Left ventricle myocardium inferior (tissue), 1 donor: ENCODE results near the gene PCBP1. TPM values are rescaled to one million over a fixed set of nuclear protein-coding genes. Genes with fewer than 3 reads are reported as not detected.

Experiments used
- DNase-seq: peaks from one replicate; pipeline ENCODE4 v3.0.0-alpha.2; 2020
- H3K27ac ChIP-seq: fragments of 200-600 bp; replicated peaks from 2 replicates; pipeline ENCODE4 v1.8.0; 2021
- H3K27me3 ChIP-seq: fragments of 200-600 bp; 2 replicates; pipeline ENCODE4 v1.8.0; 2021; ENCODE audit warnings: low read depth
- H3K36me3 ChIP-seq: fragments of 200-600 bp; 2 replicates; pipeline ENCODE4 v1.8.0; 2021
- H3K4me1 ChIP-seq: fragments of 200-600 bp; 2 replicates; pipeline ENCODE4 v1.8.0; 2021
- H3K4me3 ChIP-seq: fragments of 200-600 bp; 2 replicates; pipeline ENCODE4 v1.8.0; 2021; ENCODE audit warnings: mild to moderate bottlenecking, moderate library complexity
- H3K9me3 ChIP-seq: fragments of 200-600 bp; replicated peaks from 2 replicates; pipeline ENCODE4 v1.8.0; 2021
- intact Hi-C: fragments of 100-400 bp; cut with micrococcal nuclease; formaldehyde crosslinking; loops from one replicate; pipeline ENCODE4 v1.11.0; 2022
- total RNA-seq: library from RNA; stranded (reverse); fragmentation: NEBNext Ultra II Directional; extraction: Animal tissue kit (Norgen Biotek cat#: 25700); gene quantifications from one replicate; pipeline ENCODE4 v1.2.1, GENCODE V29; 2021
- TF ChIP-seq, protein P1 (sequence below): fragments of 200-600 bp; IDR thresholded peaks from 2 replicates; pipeline ENCODE4 v1.8.0; 2021; ENCODE audit warnings: antibody characterized with exemption, mild to moderate bottlenecking, borderline replicate concordance
- donor health status: DM: no; HTN: yes; CAD: no; lungs with severe emphysema.

Gene PCBP1
- total RNA-seq, 1 donor from 2014 or later, result 205 TPM

GRCh38 chr2:70115646-70116442 is 28.6 kb downstream of the PCBP1 start:
- Histone ChIP-seq H3K36me3 (no peaks in the 10 kb centered on the region), H3K9me3 (no peaks in the 10 kb centered on the region), H3K27ac (peak overlapping the region; percentile 84), H3K4me3 (peak overlapping the region; percentile 20), H3K4me1 (peaks cover 66% of the 10 kb centered on the region), H3K27me3 (no peaks in the 10 kb centered on the region)
- peak; percentile 35 for DNase-seq
- TF ChIP-seq, protein P1, sequence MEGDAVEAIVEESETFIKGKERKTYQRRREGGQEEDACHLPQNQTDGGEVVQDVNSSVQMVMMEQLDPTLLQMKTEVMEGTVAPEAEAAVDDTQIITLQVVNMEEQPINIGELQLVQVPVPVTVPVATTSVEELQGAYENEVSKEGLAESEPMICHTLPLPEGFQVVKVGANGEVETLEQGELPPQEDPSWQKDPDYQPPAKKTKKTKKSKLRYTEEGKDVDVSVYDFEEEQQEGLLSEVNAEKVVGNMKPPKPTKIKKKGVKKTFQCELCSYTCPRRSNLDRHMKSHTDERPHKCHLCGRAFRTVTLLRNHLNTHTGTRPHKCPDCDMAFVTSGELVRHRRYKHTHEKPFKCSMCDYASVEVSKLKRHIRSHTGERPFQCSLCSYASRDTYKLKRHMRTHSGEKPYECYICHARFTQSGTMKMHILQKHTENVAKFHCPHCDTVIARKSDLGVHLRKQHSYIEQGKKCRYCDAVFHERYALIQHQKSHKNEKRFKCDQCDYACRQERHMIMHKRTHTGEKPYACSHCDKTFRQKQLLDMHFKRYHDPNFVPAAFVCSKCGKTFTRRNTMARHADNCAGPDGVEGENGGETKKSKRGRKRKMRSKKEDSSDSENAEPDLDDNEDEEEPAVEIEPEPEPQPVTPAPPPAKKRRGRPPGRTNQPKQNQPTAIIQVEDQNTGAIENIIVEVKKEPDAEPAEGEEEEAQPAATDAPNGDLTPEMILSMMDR, result no peak
- intact Hi-C loops, result no loop called here

DNA sequence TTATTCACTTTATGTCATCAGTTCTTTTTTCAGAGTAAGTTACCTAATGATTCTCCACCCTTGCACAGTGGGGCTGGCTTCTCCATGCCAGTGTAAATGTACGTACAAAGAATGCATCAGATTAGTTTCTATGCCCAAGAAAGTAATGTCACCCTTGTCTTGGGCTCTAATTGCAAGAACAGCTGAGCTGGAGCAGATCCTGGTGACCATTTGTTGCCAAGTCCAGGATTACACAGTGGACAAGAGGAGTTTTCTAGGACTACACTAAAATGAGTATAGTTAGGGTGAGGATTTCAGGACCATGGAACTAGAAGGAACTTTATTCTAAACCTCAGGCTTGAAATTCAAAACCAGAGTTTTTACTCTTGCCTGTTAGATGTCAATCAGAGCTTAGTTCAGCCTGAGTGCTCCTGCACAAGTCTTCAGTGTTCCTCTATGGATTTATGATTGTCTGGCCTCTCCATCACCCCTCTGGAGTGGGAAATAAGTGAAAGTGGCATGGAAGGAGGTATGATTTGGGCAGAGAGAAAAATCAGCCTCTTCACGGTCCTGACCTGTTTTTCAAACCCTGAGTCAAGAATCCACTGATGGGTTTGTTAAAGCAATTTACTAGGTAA is 29.8 kb downstream of the PCBP1 start:
- no peaks in the 10 kb centered on the region for H3K27me3 ChIP-seq
- TF ChIP-seq, protein P1, result no peak
- H3K4me3 ChIP-seq, result no peak overlapping the region
- H3K9me3 ChIP-seq, result no peaks in the 10 kb centered on the region
- intact Hi-C loops, result no loop called here
- no peak for DNase-seq
- H3K27ac ChIP-seq, result peak overlapping the region; percentile 84
- peaks cover 58% of the 10 kb centered on the region for H3K4me1 ChIP-seq
- H3K36me3 ChIP-seq, result no peaks in the 10 kb centered on the region

DNA sequence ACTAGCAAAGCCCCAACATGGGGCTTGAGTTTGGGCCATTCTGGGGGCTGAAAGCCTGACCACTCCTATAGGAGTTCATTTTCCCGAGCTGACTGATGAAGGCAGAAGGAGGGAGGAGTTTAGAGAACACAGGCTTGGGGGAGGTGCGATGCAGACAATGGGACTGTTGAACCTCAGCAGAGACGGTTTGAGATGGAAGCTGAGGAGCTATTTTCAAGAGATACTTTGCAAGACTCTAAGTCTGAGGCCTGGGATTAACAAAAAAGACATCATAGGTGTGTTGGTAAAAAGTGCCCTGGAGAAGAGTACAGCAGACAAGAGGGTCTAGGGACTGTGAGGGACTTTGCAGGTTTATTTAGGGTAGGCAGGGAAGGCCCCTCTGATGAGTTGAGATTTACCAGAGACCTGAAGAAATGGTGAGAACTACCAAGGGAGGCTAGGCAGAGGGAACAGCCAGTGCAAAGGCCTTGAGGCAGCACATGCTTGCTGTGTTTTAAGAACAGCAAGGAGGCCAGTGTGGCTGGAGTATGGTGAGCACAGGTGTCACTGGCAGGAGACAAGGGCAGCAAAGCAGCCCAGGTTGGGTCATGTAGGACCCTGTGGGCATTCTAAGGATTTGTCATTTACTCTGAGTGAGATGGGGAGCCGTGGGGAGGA is 31.6 kb downstream of the PCBP1 start:
- H3K4me1 ChIP-seq, result peaks cover 57% of the 10 kb centered on the region
- H3K27ac ChIP-seq, result peak overlapping the region; percentile 84
- no peaks in the 10 kb centered on the region for H3K9me3 ChIP-seq
- H3K27me3 ChIP-seq, result no peaks in the 10 kb centered on the region
- DNase-seq, result no peak
- TF ChIP-seq, protein P1, result no peak
- intact Hi-C loops, result no loop called here
- no peak overlapping the region for H3K4me3 ChIP-seq
- H3K36me3 ChIP-seq, result no peaks in the 10 kb centered on the region

GRCh38 chr2:70121627-70122372 is 34.5 kb downstream of the PCBP1 start:
- intact Hi-C loops, result no loop called here
- Histone ChIP-seq H3K4me3 (no peak overlapping the region), H3K27me3 (no peaks in the 10 kb centered on the region), H3K4me1 (peaks cover 52% of the 10 kb centered on the region), H3K36me3 (no peaks in the 10 kb centered on the region), H3K9me3 (no peaks in the 10 kb centered on the region), H3K27ac (peak overlapping the region; percentile 100)
- DNase-seq, result no peak
- TF ChIP-seq, protein P1, result no peak

DNA sequence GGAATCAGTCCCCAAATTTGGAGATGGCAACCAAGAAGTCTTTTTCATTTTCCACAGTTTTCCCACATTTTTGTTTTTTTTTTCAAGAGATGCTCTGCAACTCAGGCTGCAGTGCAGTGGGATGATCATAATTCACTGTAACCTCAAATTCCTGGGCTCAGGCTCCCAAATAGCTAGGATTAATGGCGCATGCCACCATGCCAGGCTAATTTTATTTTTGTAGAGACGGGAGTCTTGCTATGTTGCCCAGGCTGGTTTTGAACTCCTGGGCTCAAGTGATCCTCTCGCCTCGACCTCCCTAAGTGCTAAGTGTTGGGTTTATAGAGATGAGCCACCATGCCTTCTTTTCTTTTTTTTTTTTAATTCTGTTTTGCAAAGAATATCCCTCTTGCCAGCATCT is 35.2 kb downstream of the PCBP1 start:
- Histone ChIP-seq H3K4me3 (no peak overlapping the region), H3K4me1 (peaks cover 52% of the 10 kb centered on the region), H3K36me3 (no peaks in the 10 kb centered on the region), H3K9me3 (no peaks in the 10 kb centered on the region), H3K27ac (peak overlapping the region; percentile 100), H3K27me3 (no peaks in the 10 kb centered on the region)
- DNase-seq, result no peak
- TF ChIP-seq, protein P1, result no peak
- intact Hi-C loops, result no loop called here
